Measurements from ENCODE around the gene DDIT3. TPM values are rescaled to one million over a fixed set of nuclear protein-coding genes. Genes with fewer than 3 reads are reported as not detected.
A peak's percentile ranks its signal among the peaks of the same experiment; 100 is the strongest.

The DDIT3 gene
- total RNA-seq, 2 donors from 2014 or later: 9.9 to 12.4 TPM

- TF ChIP-seq CTCF (conservative IDR thresholded peaks at IDR 0.05): no peak
- no peak overlapping the region for H3K27ac ChIP-seq (ENCODE audit: low read depth, low read length)
- no peaks in the 10 kb centered on the region for H3K4me1 Mint-ChIP-seq
- no peaks in the 10 kb centered on the region for H3K27me3 ChIP-seq (ENCODE audit: control insufficient read depth, insufficient read depth, low read length, poor library complexity, severe bottlenecking)
- no peak overlapping the region for H3K9ac ChIP-seq (ENCODE audit: extremely low read depth, low read length, poor library complexity, severe bottlenecking)
- H3K4me1 ChIP-seq (ENCODE audit: control insufficient read depth, insufficient read depth, low read length): peaks cover 6% of the 10 kb centered on the region
- peaks cover 78% of the 10 kb centered on the region for H3K36me3 Mint-ChIP-seq (ENCODE audit: low read depth)
- no peak overlapping the region for H3K27ac Mint-ChIP-seq
- DNase-seq: no peak
- H3K27me3 Mint-ChIP-seq (ENCODE audit: insufficient read depth): no peaks in the 10 kb centered on the region
- peaks cover 86% of the 10 kb centered on the region for H3K36me3 ChIP-seq (ENCODE audit: control insufficient read depth, insufficient read depth, low read length)
- no peaks in the 10 kb centered on the region for H3K9me3 Mint-ChIP-seq
- WGBS, 2 experiments (ENCODE audit: insufficient coverage in 1 of 2, insufficient read length in 1 of 2): 93 to 100% methylated on average over 1 to 8 of the region's 8 CpGs
- H3K9me3 ChIP-seq (ENCODE audit: control insufficient read depth, low read length): no peaks in the 10 kb centered on the region
- no peak overlapping the region for H3K4me3 Mint-ChIP-seq
- no peak overlapping the region for H3K4me3 ChIP-seq (ENCODE audit: low read length)
Observed at GRCh38 chr12:57533108-57533507, 12.8 kb upstream of the DDIT3 start.

- Mint-ChIP-seq H3K4me1 (no peaks in the 10 kb centered on the region), H3K27ac (no peak overlapping the region), H3K27me3 (ENCODE audit: insufficient read depth) (no peaks in the 10 kb centered on the region), H3K36me3 (ENCODE audit: low read depth) (peaks cover 75% of the 10 kb centered on the region), H3K4me3 (no peak overlapping the region), H3K9me3 (no peaks in the 10 kb centered on the region)
- no peak overlapping the region for H3K9ac ChIP-seq (ENCODE audit: extremely low read depth, low read length, poor library complexity, severe bottlenecking)
- H3K9me3 ChIP-seq (ENCODE audit: control insufficient read depth, low read length): no peaks in the 10 kb centered on the region
- WGBS, 2 experiments (ENCODE audit: insufficient coverage in 1 of 2, insufficient read length in 1 of 2): 96% methylated on average over 1 of the region's 1 CpG; no CpG with 5 or more reads in 1 of the 2 experiments
- no peak for TF ChIP-seq CTCF (conservative IDR thresholded peaks at IDR 0.05)
- H3K27ac ChIP-seq (ENCODE audit: low read depth, low read length): no peak overlapping the region
- H3K4me3 ChIP-seq (ENCODE audit: low read length): no peak overlapping the region
- H3K36me3 ChIP-seq (ENCODE audit: control insufficient read depth, insufficient read depth, low read length): peaks cover 93% of the 10 kb centered on the region
- no peaks in the 10 kb centered on the region for H3K27me3 ChIP-seq (ENCODE audit: control insufficient read depth, insufficient read depth, low read length, poor library complexity, severe bottlenecking)
- DNase-seq: no peak
- peaks cover 6% of the 10 kb centered on the region for H3K4me1 ChIP-seq (ENCODE audit: control insufficient read depth, insufficient read depth, low read length)
Observed at GRCh38 chr12:57531836-57532235, 11.5 kb upstream of the DDIT3 start.

- Mint-ChIP-seq H3K27ac (no peak overlapping the region), H3K4me1 (no peaks in the 10 kb centered on the region), H3K4me3 (no peak overlapping the region), H3K27me3 (ENCODE audit: insufficient read depth) (no peaks in the 10 kb centered on the region), H3K36me3 (ENCODE audit: low read depth) (peaks cover 68% of the 10 kb centered on the region), H3K9me3 (no peaks in the 10 kb centered on the region)
- TF ChIP-seq CTCF (conservative IDR thresholded peaks at IDR 0.05): no peak
- peaks cover 92% of the 10 kb centered on the region for H3K36me3 ChIP-seq (ENCODE audit: control insufficient read depth, insufficient read depth, low read length)
- 93 to 100% methylated on average over 2 to 5 of the region's 5 CpGs for WGBS, 2 experiments (ENCODE audit: insufficient coverage in 1 of 2, insufficient read length in 1 of 2)
- DNase-seq: no peak
- no peak overlapping the region for H3K4me3 ChIP-seq (ENCODE audit: low read length)
- no peak overlapping the region for H3K9ac ChIP-seq (ENCODE audit: extremely low read depth, low read length, poor library complexity, severe bottlenecking)
- H3K4me1 ChIP-seq (ENCODE audit: control insufficient read depth, insufficient read depth, low read length): peaks cover 6% of the 10 kb centered on the region
- no peaks in the 10 kb centered on the region for H3K9me3 ChIP-seq (ENCODE audit: control insufficient read depth, low read length)
- no peaks in the 10 kb centered on the region for H3K27me3 ChIP-seq (ENCODE audit: control insufficient read depth, insufficient read depth, low read length, poor library complexity, severe bottlenecking)
- peak overlapping the region; percentile 6 for H3K27ac ChIP-seq (ENCODE audit: low read depth, low read length)
Observed at GRCh38 chr12:57530396-57531142, 10.3 kb upstream of the DDIT3 start.

Data from endodermal cell (in vitro differentiated cells).